ENCODE measurements around the gene U2SURP. TPM values are rescaled to one million over a fixed set of nuclear protein-coding genes. Genes with fewer than 3 reads are reported as not detected.

U2SURP gene
- total RNA-seq, 2 experiments from 2014 or later: 164 to 179 TPM

GRCh38 chr3:143105170-143105569, 103.8 kb downstream of the U2SURP start:
- Histone ChIP-seq H3K36me3 (ENCODE audit: insufficient read depth, low read length) (no peaks in the 10 kb centered on the region), H3K4me1 (ENCODE audit: insufficient read depth, low read length) (no peaks in the 10 kb centered on the region), H3K4me3 (ENCODE audit: low read length) (no peak overlapping the region), H3K9me3 (ENCODE audit: control insufficient read depth in 1 of 2, insufficient read depth in 1 of 2, low read length in 2 of 2) (peaks cover 13 to 18% of the 10 kb centered on the region in 2 experiments), H3K27ac (ENCODE audit: low read depth in 1 of 2, low read length in 2 of 2) (no peak overlapping the region), H3K27me3 (ENCODE audit: control insufficient read depth in 1 of 2, insufficient read depth in 2 of 2, low read length in 2 of 2) (peaks cover 0 to 3% of the 10 kb centered on the region in 2 experiments)
- ChIA-PET POLR2A (interaction anchor here (0.6 kb wide), 1 partner anchor 72 kb away, joined by 3 read pairs; no protein-coding TSS in a partner anchor), CTCF (no interaction called here)
- Mint-ChIP-seq H3K9me3 (peaks cover 6% of the 10 kb centered on the region), H3K27ac (no peak overlapping the region), H3K4me3 (no peak overlapping the region), H3K27me3 (peaks cover 4% of the 10 kb centered on the region), H3K4me1 (ENCODE audit: low read depth) (no peaks in the 10 kb centered on the region), H3K36me3 (ENCODE audit: low read depth) (no peaks in the 10 kb centered on the region)
- ATAC-seq (ENCODE audit: poor library complexity): no peak
- DNase-seq: no peak
- intact Hi-C loops (cut with DNase I, micrococcal nuclease): no loop called here
- TF ChIP-seq CTCF (IDR thresholded peaks at IDR 0.05): no peak

- DNase-seq: no peak
- H3K27ac Mint-ChIP-seq: no peak overlapping the region
- H3K27me3 ChIP-seq (ENCODE audit: control insufficient read depth in 1 of 2, insufficient read depth in 2 of 2, low read length in 2 of 2): no peaks in the 10 kb centered on the region
- peaks cover 1% of the 10 kb centered on the region for H3K9me3 Mint-ChIP-seq
- intact Hi-C loops (cut with DNase I, micrococcal nuclease): loop anchor here in 1 of 2 experiments (10.0 kb wide), 1 partner anchor 865 kb away; the partner anchor contains the start of gene DIPK2A
- H3K9me3 ChIP-seq (ENCODE audit: control insufficient read depth in 1 of 2, insufficient read depth in 1 of 2, low read length in 2 of 2): peaks cover 4 to 12% of the 10 kb centered on the region in 2 experiments
- ChIA-PET CTCF (no interaction called here), POLR2A (no interaction called here)
- no peaks in the 10 kb centered on the region for H3K4me1 Mint-ChIP-seq (ENCODE audit: low read depth)
- no peaks in the 10 kb centered on the region for H3K27me3 Mint-ChIP-seq
- no peak overlapping the region for H3K4me3 Mint-ChIP-seq
- no peaks in the 10 kb centered on the region for H3K36me3 Mint-ChIP-seq (ENCODE audit: low read depth)
- H3K4me1 ChIP-seq (ENCODE audit: insufficient read depth, low read length): no peaks in the 10 kb centered on the region
- H3K4me3 ChIP-seq (ENCODE audit: low read length): no peak overlapping the region
- TF ChIP-seq CTCF (IDR thresholded peaks at IDR 0.05): no peak
- no peaks in the 10 kb centered on the region for H3K36me3 ChIP-seq (ENCODE audit: insufficient read depth, low read length)
- ATAC-seq (ENCODE audit: poor library complexity): no peak
- no peak overlapping the region for H3K27ac ChIP-seq (ENCODE audit: low read depth in 1 of 2, low read length in 2 of 2)
Measured at GRCh38 chr3:143109861-143110260, 108.5 kb downstream of the U2SURP start.

Other genes starting within 250 kb of the U2SURP start
- gene PCOLCE2, start 112.5 kb upstream of the U2SURP start, total RNA-seq: not detected
- gene PAQR9, start 37.9 kb upstream of the U2SURP start, total RNA-seq: not detected
- gene CHST2, start 118.2 kb downstream of the U2SURP start, total RNA-seq: 1 to 10 TPM; 2.0 TPM